ENCODE results near the gene STK10. TPM values are rescaled to one million over a fixed set of nuclear protein-coding genes. Genes with fewer than 3 reads are reported as not detected.

Gene STK10
- total RNA-seq, 1 experiment from 2014 or later: 25.7 TPM

GRCh38 chr5:172140120-172140519 is 47.9 kb downstream of the STK10 start:
- no peak overlapping the region for H3K4me2 ChIP-seq (ENCODE audit: low read length)
- intact Hi-C loops (cut with micrococcal nuclease): no loop called here
- H3F3A ChIP-seq (ENCODE audit: low read length, unreplicated experiment): no peaks in the 10 kb centered on the region
- POLR2A ChIA-PET (ENCODE audit: unreplicated experiment): no interaction called here
- DNase-seq (no peak), ATAC-seq (no peak)
- H3K9ac ChIP-seq (ENCODE audit: low read length): no peak overlapping the region
- TF ChIP-seq EZH2 (IDR thresholded peaks at IDR 0.05; ENCODE audit: low read length, unreplicated experiment) (no peak), CTCF (conservative IDR thresholded peaks at IDR 0.05; ENCODE audit: low read depth, low read length) (no peak), EZH2phosphoT487 (IDR thresholded peaks at IDR 0.05; ENCODE audit: borderline replicate concordance, low read length) (no peak)
- no peak overlapping the region for H2AFZ ChIP-seq (ENCODE audit: low read length)
- no peaks in the 10 kb centered on the region for H3K27me3 ChIP-seq (ENCODE audit: low read length)
- no peaks in the 10 kb centered on the region; the same call in 1 of the 2 replicates for H4K20me1 ChIP-seq (ENCODE audit: low read length)
- no peaks in the 10 kb centered on the region for H3K36me3 ChIP-seq (ENCODE audit: low read depth, low read length)
- no peak overlapping the region for H3K27ac ChIP-seq (ENCODE audit: low read length)
- no peaks in the 10 kb centered on the region for H3K9me3 ChIP-seq (ENCODE audit: low read length)
- H3K9me2 ChIP-seq (replicated peaks; ENCODE audit: low read length): no peaks in the 10 kb centered on the region
- no TSS peak for BruUV-seq (replicated peaks)
- peaks cover 17% of the 10 kb centered on the region; the same call in 1 of the 2 replicates for H3K79me2 ChIP-seq (ENCODE audit: low read length)
- no peak overlapping the region for H3K4me3 ChIP-seq (ENCODE audit: low read length)
- no peaks in the 10 kb centered on the region for H3K4me1 ChIP-seq (ENCODE audit: insufficient read depth, low read length)
- CTCF ChIA-PET: no interaction called here

- no peaks in the 10 kb centered on the region for H3K27me3 ChIP-seq (ENCODE audit: low read length)
- no peak for DNase-seq
- no peaks in the 10 kb centered on the region for H4K20me1 ChIP-seq (ENCODE audit: low read length)
- H3K4me1 ChIP-seq (ENCODE audit: insufficient read depth, low read length): no peaks in the 10 kb centered on the region
- H3K9me2 ChIP-seq (replicated peaks; ENCODE audit: low read length): no peaks in the 10 kb centered on the region
- ChIA-PET CTCF (no interaction called here), POLR2A (ENCODE audit: unreplicated experiment) (no interaction called here)
- no peak overlapping the region for H2AFZ ChIP-seq (ENCODE audit: low read length)
- intact Hi-C loops (cut with micrococcal nuclease): no loop called here
- H3K36me3 ChIP-seq (ENCODE audit: low read depth, low read length): no peaks in the 10 kb centered on the region
- ATAC-seq: no peak
- peaks cover 7% of the 10 kb centered on the region; the same call in 1 of the 2 replicates for H3K79me2 ChIP-seq (ENCODE audit: low read length)
- no peaks in the 10 kb centered on the region for H3K9me3 ChIP-seq (ENCODE audit: low read length)
- BruUV-seq (replicated peaks): no TSS peak
- no peak overlapping the region for H3K4me2 ChIP-seq (ENCODE audit: low read length)
- H3K27ac ChIP-seq (ENCODE audit: low read length): no peak overlapping the region
- H3F3A ChIP-seq (ENCODE audit: low read length, unreplicated experiment): no peaks in the 10 kb centered on the region
- TF ChIP-seq EZH2 (IDR thresholded peaks at IDR 0.05; ENCODE audit: low read length, unreplicated experiment): no peak
- no peak for TF ChIP-seq EZH2phosphoT487 (IDR thresholded peaks at IDR 0.05; ENCODE audit: borderline replicate concordance, low read length)
- TF ChIP-seq CTCF (conservative IDR thresholded peaks at IDR 0.05; ENCODE audit: low read depth, low read length): no peak
- no peak overlapping the region for H3K4me3 ChIP-seq (ENCODE audit: low read length)
- H3K9ac ChIP-seq (ENCODE audit: low read length): no peak overlapping the region
These were observed 51.0 kb downstream of the STK10 start for GRCh38 chr5:172137046-172137445.

GRCh38 chr5:172133359-172134029 is 54.5 kb downstream of the STK10 start:
- no peaks in the 10 kb centered on the region for H3K9me3 ChIP-seq (ENCODE audit: low read length)
- no peak overlapping the region for H2AFZ ChIP-seq (ENCODE audit: low read length)
- no peaks in the 10 kb centered on the region for H3K79me2 ChIP-seq (ENCODE audit: low read length)
- H3K4me1 ChIP-seq (ENCODE audit: insufficient read depth, low read length): peaks cover 6% of the 10 kb centered on the region; the same call in 1 of the 2 replicates
- no peaks in the 10 kb centered on the region for H3K27me3 ChIP-seq (ENCODE audit: low read length)
- no peak overlapping the region for H3K27ac ChIP-seq (ENCODE audit: low read length)
- H3K4me3 ChIP-seq (ENCODE audit: low read length): no peak overlapping the region
- H3F3A ChIP-seq (ENCODE audit: low read length, unreplicated experiment): no peaks in the 10 kb centered on the region
- no peak overlapping the region for H3K4me2 ChIP-seq (ENCODE audit: low read length)
- POLR2A ChIA-PET (ENCODE audit: unreplicated experiment): no interaction called here
- TF ChIP-seq EZH2 (IDR thresholded peaks at IDR 0.05; ENCODE audit: low read length, unreplicated experiment) (no peak), EZH2phosphoT487 (IDR thresholded peaks at IDR 0.05; ENCODE audit: borderline replicate concordance, low read length) (no peak), CTCF (conservative IDR thresholded peaks at IDR 0.05; ENCODE audit: low read depth, low read length) (no peak)
- peak; percentile 63 for ATAC-seq
- no peaks in the 10 kb centered on the region for H4K20me1 ChIP-seq (ENCODE audit: low read length)
- no TSS peak for BruUV-seq (replicated peaks)
- intact Hi-C loops (cut with micrococcal nuclease): no loop called here
- CTCF ChIA-PET: no interaction called here
- no peak overlapping the region for H3K9ac ChIP-seq (ENCODE audit: low read length)
- H3K9me2 ChIP-seq (replicated peaks; ENCODE audit: low read length): no peaks in the 10 kb centered on the region
- DNase-seq: peak; percentile 43
- no peaks in the 10 kb centered on the region for H3K36me3 ChIP-seq (ENCODE audit: low read depth, low read length)

Data from PC-3 (cell line).